ENCODE results near the gene MAP3K10. TPM values are rescaled to one million over a fixed set of nuclear protein-coding genes. Genes with fewer than 3 reads are reported as not detected.
A peak's percentile ranks its signal among the peaks of the same experiment; 100 is the strongest.

MAP3K10 gene
- total and polyA plus RNA-seq, 2 of the 13 experiments (the other 11 are each of a cell fraction or from before 2014, with no cell fraction given), result 3.4 to 5.0 TPM

DNA sequence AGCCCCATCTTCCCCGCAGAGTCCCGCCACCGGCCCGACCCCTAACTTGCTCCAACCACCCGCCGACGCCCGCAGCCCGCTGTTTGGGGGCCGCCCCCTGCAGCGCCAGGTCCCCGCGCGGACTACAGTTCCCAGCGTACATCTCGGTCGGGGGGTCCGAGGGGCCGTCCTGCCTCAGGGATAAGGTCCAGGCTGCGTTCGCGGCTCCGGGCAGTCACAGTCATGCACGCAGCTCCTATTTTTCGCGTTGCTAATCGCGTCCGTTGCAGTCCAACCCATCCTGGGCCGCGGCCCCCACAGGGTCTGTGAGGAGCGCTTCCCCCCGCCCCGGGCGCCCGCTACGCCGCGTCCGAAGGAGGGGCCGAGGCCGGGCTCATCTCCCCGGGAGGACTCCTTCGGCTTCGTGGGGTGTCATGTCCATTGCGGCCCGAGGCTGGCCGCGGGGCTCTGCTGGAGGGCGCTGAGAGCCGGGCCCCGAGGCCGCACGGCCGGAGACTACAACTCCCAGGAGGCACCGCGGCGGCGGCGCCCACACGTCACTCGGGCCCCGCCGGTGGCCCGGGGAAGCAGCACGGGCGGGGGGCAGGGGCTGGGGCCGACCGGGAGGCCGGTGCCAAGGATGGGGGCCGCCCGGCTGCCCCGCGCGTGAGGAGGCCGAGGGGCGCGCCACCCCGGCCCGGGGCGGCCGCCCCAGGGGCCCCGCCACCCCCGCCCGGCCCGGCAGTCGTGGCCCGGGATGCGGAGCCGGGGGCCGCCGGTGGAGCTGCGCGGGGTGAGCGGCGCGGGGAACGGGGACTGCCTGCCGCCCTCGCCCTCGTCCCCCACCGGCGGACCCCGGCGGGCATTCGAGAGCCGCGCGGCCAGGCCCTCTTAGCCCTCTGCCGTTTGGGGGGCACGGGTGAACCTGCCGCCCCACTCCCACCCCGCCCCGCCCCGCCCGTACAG, at the start of gene MAP3K10 (continued):
- TF ChIP-seq TSC22D2 (CRISPR knock-in tag; IDR thresholded peaks at IDR 0.05; ENCODE audit: borderline replicate concordance) (no peak; the same call in 1 of the 2 replicates), ZNF674 (CRISPR knock-in tag; IDR thresholded peaks at IDR 0.05; ENCODE audit: low read depth) (no peak), ZNF562 (CRISPR knock-in tag; IDR thresholded peaks at IDR 0.05; ENCODE audit: borderline replicate concordance) (no peak), PAX8 (CRISPR knock-in tag; IDR thresholded peaks at IDR 0.05; ENCODE audit: borderline replicate concordance) (0 out of 2 replicates have a peak, but pooled peaks have one; percentile 50), NR2F2 (IDR thresholded peaks at IDR 0.05; ENCODE audit: borderline replicate concordance, low read depth) (no peak), ZNF446 (CRISPR knock-in tag; IDR thresholded peaks at IDR 0.05) (0 out of 2 replicates have a peak, but pooled peaks have one; percentile 37), ZFP1 (CRISPR knock-in tag; IDR thresholded peaks at IDR 0.05) (no peak), ZNF557 (CRISPR knock-in tag; IDR thresholded peaks at IDR 0.05) (no peak), SRSF1 (optimal IDR thresholded peaks at IDR 0.05; ENCODE audit: low read depth, low read length) (peak; percentile 59), JUNB (CRISPR knock-in tag; IDR thresholded peaks at IDR 0.05; ENCODE audit: borderline replicate concordance) (no peak), ZNF225 (CRISPR knock-in tag; IDR thresholded peaks at IDR 0.05) (no peak), XBP1 (CRISPR knock-in tag; IDR thresholded peaks at IDR 0.05) (no peak), SNRNP70 (IDR thresholded peaks at IDR 0.05; ENCODE audit: low read depth, low read length) (no peak), IRF2 (CRISPR knock-in tag; IDR thresholded peaks at IDR 0.05) (peak; percentile 46; the same call in 1 of the 2 replicates), CBX5 (CRISPR knock-in tag; IDR thresholded peaks at IDR 0.05; ENCODE audit: borderline replicate concordance) (peak; percentile 57; the same call in 1 of the 2 replicates), ZNF792 (CRISPR knock-in tag; IDR thresholded peaks at IDR 0.05) (peak; percentile 43; the same call in 1 of the 2 replicates), NFIC (IDR thresholded peaks at IDR 0.05; ENCODE audit: low read length) (no peak), ZNF773 (CRISPR knock-in tag; IDR thresholded peaks at IDR 0.05; ENCODE audit: borderline replicate concordance) (no peak), MED1 (CRISPR knock-in tag; IDR thresholded peaks at IDR 0.05) (no peak; the same call in 1 of the 2 replicates), CENPT (CRISPR knock-in tag; IDR thresholded peaks at IDR 0.05; ENCODE audit: low read depth) (no peak), ZNF644 (CRISPR knock-in tag; IDR thresholded peaks at IDR 0.05; ENCODE audit: low read depth) (no peak), CBX2 (IDR thresholded peaks at IDR 0.05; ENCODE audit: low read depth, low read length) (no peak), CBX2 (CRISPR knock-in tag; IDR thresholded peaks at IDR 0.05; ENCODE audit: low read depth) (no peak), ZNF160 (CRISPR knock-in tag; IDR thresholded peaks at IDR 0.05) (no peak), NFE2 (CRISPR knock-in tag; IDR thresholded peaks at IDR 0.05) (no peak), SRSF9 (IDR thresholded peaks at IDR 0.05; ENCODE audit: borderline replicate concordance, insufficient read depth, low read depth, low read length, poor library complexity, severe bottlenecking) (no peak), ZNF337 (CRISPR knock-in tag; IDR thresholded peaks at IDR 0.05; ENCODE audit: borderline replicate concordance, low read depth) (0 out of 2 replicates have a peak, but pooled peaks have one; percentile 43)
- TF ChIP-seq, protein P1, sequence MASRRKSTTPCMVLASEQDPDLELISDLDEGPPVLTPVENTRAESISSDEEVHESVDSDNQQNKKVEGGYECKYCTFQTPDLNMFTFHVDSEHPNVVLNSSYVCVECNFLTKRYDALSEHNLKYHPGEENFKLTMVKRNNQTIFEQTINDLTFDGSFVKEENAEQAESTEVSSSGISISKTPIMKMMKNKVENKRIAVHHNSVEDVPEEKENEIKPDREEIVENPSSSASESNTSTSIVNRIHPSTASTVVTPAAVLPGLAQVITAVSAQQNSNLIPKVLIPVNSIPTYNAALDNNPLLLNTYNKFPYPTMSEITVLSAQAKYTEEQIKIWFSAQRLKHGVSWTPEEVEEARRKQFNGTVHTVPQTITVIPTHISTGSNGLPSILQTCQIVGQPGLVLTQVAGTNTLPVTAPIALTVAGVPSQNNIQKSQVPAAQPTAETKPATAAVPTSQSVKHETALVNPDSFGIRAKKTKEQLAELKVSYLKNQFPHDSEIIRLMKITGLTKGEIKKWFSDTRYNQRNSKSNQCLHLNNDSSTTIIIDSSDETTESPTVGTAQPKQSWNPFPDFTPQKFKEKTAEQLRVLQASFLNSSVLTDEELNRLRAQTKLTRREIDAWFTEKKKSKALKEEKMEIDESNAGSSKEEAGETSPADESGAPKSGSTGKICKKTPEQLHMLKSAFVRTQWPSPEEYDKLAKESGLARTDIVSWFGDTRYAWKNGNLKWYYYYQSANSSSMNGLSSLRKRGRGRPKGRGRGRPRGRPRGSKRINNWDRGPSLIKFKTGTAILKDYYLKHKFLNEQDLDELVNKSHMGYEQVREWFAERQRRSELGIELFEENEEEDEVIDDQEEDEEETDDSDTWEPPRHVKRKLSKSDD (CRISPR knock-in tag; IDR thresholded peaks at IDR 0.05; ENCODE audit: low read depth), result no peak

Measured in HepG2 (cell line).